Kidney (tissue), 14 donors: ENCODE results near the gene LRRC45. TPM values are rescaled to one million over a fixed set of nuclear protein-coding genes. Genes with fewer than 3 reads are reported as not detected.

Source experiments
- DNase-seq, 5 donors: peaks; one replicate each; pipeline ENCODE4 v3.0.0-alpha.2; 2013 to 2020
- FAIRE-seq: peaks from 2 replicates; lab custom pipeline; 2012; peaks lifted over from hg19 to GRCh38; lab: Jason Lieb, UNC
- H3K27ac ChIP-seq, 2 donors: one replicate each; pipeline ENCODE4 v1.7.0; 2013; ENCODE audit warnings: low read depth in 2 of 2, low read length in 2 of 2, inconsistent platforms in 1 of 2
- H3K27me3 ChIP-seq: one replicate; pipeline ENCODE4 v1.7.1; 2013; ENCODE audit warnings: low read length, inconsistent platforms; ENCODE audit not compliant: control insufficient read depth, insufficient read depth
- H3K36me3 ChIP-seq, 3 donors: one replicate each; pipeline versions ENCODE4 v1.7.0 to v1.7.1; 2013; ENCODE audit warnings: low read length in 3 of 3, control low read depth in 1 of 3, inconsistent platforms in 1 of 3; ENCODE audit not compliant: insufficient read depth in 3 of 3, control insufficient read depth in 2 of 3
- H3K4me1 ChIP-seq, 3 donors: one replicate each; pipeline versions ENCODE4 v1.7.0 to v1.7.1; 2013; ENCODE audit warnings: low read length in 3 of 3, inconsistent platforms in 1 of 3, low read depth in 1 of 3; ENCODE audit not compliant: control insufficient read depth in 2 of 3, insufficient read depth in 2 of 3
- H3K4me3 ChIP-seq, 3 donors: one replicate each; pipeline versions ENCODE4 v1.7.0 to v1.8.1; 2013; ENCODE audit warnings: low read length in 3 of 3, control low read depth in 1 of 3, inconsistent platforms in 1 of 3
- H3K9ac ChIP-seq, 3 donors: one replicate each; pipeline versions ENCODE4 v1.7.0 to v1.7.1; 2013; ENCODE audit warnings: low read length in 3 of 3, control low read depth in 1 of 3, inconsistent platforms in 1 of 3
- H3K9me3 ChIP-seq, 3 donors: one replicate each; pipeline versions ENCODE4 v1.7.0 to v1.7.1; 2013; ENCODE audit warnings: low read length in 3 of 3, control low read depth in 1 of 3, inconsistent platforms in 1 of 3; ENCODE audit not compliant: control insufficient read depth in 2 of 3, insufficient read depth in 1 of 3
- CTCF ChIP-seq: IDR thresholded peaks from 3 replicates; pipeline ENCODE4 v1.5.1; 2012; ENCODE audit warnings: mild to moderate bottlenecking, moderate library complexity, borderline replicate concordance; ENCODE audit not compliant: insufficient read depth; ENCODE audit errors: extremely low read depth
- intact Hi-C: fragments of 100-400 bp; cut with DNase I; formaldehyde crosslinking; loops from one replicate; pipeline ENCODE4 v1.11.1; 2022
- polyA plus RNA-seq: library from polyadenylated mRNA; stranded (reverse); fragments of 350-450 nt; fragmentation: Illumina TruSeq; extraction: RNeasy Lipid Tissue Mini Kit (QIAGEN cat#74804); gene quantifications from one replicate; pipeline ENCODE4 v1.2.3, GENCODE V29; 2014; ENCODE audit warnings: low read depth, low replicate concordance; ENCODE audit not compliant: insufficient read depth
- total RNA-seq: library from RNA; stranded (reverse); fragmentation: NEBNext Ultra II Directional; extraction: Animal tissue kit (Norgen Biotek cat#: 25700); gene quantifications from one replicate; pipeline ENCODE4 v1.2.1, GENCODE V29; 2021
- donor health status: control.
- donor health status: control.
- donor health status: control.
- donor health status: control.
- donor health status: control.
- donor health status: DM: yes; HTN: yes; CAD: no.
- donor health status: Normal renal cell carcinoma (clear cell type).

LRRC45 gene
- total and polyA plus RNA-seq, 2 donors from 2014 or later: 9.9 TPM

GRCh38 chr17:82020572-82021106 is 2.5 kb upstream of the LRRC45 start:
- no peak overlapping the region for H3K9ac ChIP-seq
- peaks cover 0 to 22% (median 6%) of the 10 kb centered on the region in 3 donors for H3K4me1 ChIP-seq
- H3K9me3 ChIP-seq: no peaks in the 10 kb centered on the region
- H3K27ac ChIP-seq: no peak overlapping the region
- intact Hi-C loops: no loop called here
- no peaks in the 10 kb centered on the region for H3K27me3 ChIP-seq
- no peak for FAIRE-seq
- no peak for DNase-seq
- no peak overlapping the region for H3K4me3 ChIP-seq
- H3K36me3 ChIP-seq: no peaks in the 10 kb centered on the region
- TF ChIP-seq CTCF: no peak

- Histone ChIP-seq H3K36me3 (no peaks in the 10 kb centered on the region), H3K27ac (no peak overlapping the region), H3K4me3 (peak overlapping the region in 1 of 3 donors; percentile 70), H3K9me3 (no peaks in the 10 kb centered on the region), H3K4me1 (peaks cover 0 to 24% (median 6%) of the 10 kb centered on the region in 3 donors), H3K9ac (peak overlapping the region in 1 of 3 donors; percentile 71), H3K27me3 (no peaks in the 10 kb centered on the region)
- FAIRE-seq (no peak), DNase-seq (peak in 3 of 5 donors; percentile 87 to 89 (median 88))
- TF ChIP-seq CTCF: peak; percentile 80
- intact Hi-C loops: no loop called here
Measured at GRCh38 chr17:82021107-82021899, 1.8 kb upstream of the LRRC45 start.

GRCh38 chr17:82021900-82022309 is 1.2 kb upstream of the LRRC45 start:
- TF ChIP-seq CTCF: no peak
- FAIRE-seq: no peak
- Histone ChIP-seq H3K9ac (peak overlapping the region in 2 of 3 donors; percentile 18 to 71), H3K27me3 (no peaks in the 10 kb centered on the region), H3K27ac (no peak overlapping the region), H3K4me3 (peak overlapping the region; percentile 43 to 70 (median 54)), H3K36me3 (no peaks in the 10 kb centered on the region), H3K9me3 (no peaks in the 10 kb centered on the region), H3K4me1 (peaks cover 0 to 24% (median 6%) of the 10 kb centered on the region in 3 donors)
- intact Hi-C loops: no loop called here
- no peak for DNase-seq
